SU-DHL-6 (cell line): ENCODE data around the gene UBE2G2.

Experiments used
- CTCF ChIP-seq: fragments of 200-600 bp; sonication (generic); IDR thresholded peaks from one replicate; pipeline ENCODE4 v1.5.1; 2017; ENCODE audit warnings: antibody characterized with exemption, mild to moderate bottlenecking, low read length, moderate library complexity; ENCODE audit not compliant: insufficient read depth, poor library complexity, severe bottlenecking
- EZH2phosphoT487 ChIP-seq: fragments of 200-600 bp; sonication (generic), shearing (Covaris generic); conservative IDR thresholded peaks from 2 replicates; pipeline ENCODE4 v1.6.1; 2018; ENCODE audit warnings: mild to moderate bottlenecking, antibody characterized with exemption, low read length, moderate library complexity, mixed read lengths

DNA sequence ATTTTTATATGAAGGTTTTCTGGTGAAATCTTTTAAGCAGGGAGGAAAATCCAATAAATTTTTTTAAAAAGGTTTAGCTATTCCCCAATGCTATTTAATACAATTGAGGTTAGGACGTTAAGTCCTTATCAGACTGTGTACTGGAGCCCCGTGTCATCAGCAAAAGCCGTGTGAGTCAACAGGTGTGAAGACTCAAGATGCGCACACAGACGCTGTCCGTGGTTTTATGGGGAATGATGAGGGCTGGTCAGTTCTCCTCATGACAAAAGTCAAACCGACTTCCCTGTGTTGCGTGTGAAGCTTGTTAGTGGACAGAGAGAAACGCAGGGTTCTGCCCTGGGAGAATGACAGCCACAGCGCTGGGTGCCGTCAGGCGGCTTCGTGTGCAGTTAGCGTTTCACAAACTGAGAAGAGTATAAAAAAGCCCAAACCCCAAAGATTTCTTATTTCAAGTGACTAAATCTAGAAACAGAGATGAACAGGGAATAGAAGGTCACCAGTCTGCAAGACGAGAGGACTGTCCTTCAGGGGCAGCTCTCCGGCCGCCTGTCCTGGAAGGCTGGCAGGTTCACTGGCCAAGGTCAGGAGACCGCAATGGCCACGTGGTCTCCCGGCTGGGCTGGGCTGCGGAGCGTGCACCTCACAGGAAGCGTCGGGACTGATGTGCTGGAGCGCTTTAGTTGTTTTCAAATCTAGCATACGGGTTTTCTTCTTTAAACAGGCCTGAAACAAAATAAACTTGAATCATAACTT lies 49.5 kb upstream of the UBE2G2 start:
- no peak for TF ChIP-seq EZH2phosphoT487
- TF ChIP-seq CTCF, result no peak
